DMS114 treated with DMSO at 0.1 percent for 48 hours (cell line): ENCODE measurements around the gene ATP1A3.
"Not testable (repeated sequence)": the region's sequence is repeated elsewhere in the genome, so short reads cannot be mapped to it uniquely, and the experiment has no call there.

ENCODE experiments used
- DNase-seq: peaks from one replicate; lab custom pipeline; 2025; ENCODE audit not compliant: unreplicated experiment; lab: John Stamatoyannopoulos, UW

Gene ATP1A3

DNA sequence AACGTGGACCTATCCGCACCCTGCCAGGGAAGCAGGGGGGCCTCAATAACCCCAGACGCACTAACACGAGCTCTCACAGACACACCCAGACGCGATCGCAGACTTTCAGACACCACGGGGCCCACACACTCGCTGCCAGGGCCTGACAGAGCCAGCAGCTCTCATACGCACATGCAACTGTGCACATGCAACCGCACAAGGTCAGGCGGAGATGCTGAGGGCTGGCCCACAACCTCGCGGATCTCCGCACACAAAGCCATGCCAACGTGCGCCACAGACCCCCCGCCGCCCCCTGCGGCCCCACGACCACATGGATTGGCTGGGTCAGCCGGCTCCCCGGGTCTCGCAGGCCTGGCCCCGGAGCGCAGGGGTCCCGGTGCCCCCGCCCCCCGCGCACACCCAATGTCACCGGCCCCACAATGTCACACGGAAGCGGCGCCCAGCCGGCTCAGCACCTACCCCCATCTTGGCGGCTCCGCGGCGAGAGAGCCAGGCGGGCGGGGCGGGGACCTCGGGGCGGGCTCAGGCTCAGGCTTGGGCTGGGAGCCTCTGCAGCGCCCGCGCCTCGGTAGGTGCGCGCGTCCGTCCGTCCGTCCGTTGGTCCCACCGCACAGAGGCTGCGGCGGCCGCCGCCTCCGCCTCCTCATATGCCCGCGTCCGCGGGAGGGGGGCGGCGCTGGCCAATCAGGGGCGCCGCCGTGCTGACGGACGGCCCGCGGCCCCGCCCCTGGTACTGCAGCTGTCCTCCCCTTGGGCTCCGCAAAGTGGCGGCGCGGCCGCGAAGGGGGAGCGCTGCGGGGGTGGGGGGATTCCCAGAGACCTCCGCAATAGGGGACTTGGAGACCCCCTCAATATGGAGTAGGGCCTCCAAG, at the start of gene ATP1A3:
Gene ATP1A3 (minus strand): TSS at position 619 of the 872 bp plus-strand sequence. CDS start 154 bp downstream, at position 465.
- peak; percentile 70 for DNase-seq

DNA sequence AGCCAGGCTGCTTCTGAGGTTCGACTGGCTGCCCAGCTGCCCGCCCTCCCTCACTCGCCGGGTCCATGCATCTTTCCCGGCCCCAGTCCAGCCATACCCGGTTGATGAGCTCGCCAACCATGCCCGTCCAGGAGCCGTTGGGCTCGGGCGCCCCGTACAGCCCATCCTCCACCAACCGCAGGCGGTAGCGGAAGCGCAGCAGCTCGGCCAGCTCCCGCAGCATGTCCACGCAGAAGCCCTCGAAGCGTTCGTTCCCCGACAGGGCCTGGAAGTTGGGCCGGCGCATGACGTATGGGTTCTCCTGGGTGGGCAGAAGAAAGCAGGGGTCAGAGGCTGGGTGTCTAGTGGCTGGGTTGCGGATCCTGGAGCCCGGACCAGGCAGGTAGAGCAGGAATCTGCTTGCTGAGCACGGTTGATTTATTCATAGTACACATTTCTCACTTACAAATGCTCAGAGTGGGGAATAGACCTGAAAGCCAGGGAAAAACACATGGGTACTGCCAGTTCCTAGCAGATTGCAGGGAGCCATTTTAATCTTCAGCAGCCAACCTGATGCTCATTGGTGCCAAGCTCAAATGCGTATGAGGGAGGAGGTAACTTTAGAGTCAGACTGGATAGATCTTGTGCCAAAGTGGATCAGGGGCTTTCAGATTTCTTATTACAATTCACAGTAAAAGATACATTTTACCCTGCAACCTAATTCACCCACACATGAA, 48.6 kb upstream of the ATP1A3 start:
- no peak for DNase-seq

DNA sequence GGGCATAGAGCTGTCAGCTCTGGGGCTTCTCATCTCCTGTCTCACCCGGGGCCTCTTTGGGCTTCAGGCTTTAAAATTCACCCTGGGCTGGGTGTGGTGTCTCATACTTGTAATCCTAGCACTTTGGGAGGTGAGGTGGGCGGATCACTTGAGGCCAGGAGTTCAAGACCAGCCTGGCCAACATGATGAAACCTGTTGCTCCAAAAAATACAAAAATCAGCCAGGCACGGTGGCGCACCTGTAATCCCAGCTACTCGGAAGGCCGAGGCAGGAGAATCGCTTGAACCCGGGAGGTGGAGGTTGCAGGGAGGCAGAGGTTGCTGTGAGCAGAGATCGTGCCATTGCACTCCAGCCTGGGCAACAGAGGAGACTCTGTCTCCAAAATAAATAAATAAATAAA, 46.5 kb upstream of the ATP1A3 start:
- not testable (repeated sequence) for DNase-seq

DNA sequence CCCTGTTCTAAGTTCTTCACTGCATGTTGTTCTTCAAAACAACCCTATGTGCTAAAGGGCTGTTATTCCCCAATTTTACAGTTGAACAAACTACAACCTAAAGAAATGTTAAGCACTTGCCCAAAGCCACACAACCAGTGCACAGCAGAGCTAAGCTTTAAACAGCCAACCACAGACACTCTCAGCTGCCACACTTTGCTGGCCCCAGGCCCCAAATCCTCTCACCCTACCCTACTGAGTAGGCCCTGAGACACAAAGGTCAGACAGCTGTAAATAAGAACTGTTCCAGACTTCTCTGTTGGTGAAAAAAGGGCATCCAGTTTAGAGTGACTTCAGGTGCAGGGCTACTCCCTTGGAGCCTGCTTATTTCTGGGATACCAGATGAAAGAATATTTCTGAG, 46.0 kb upstream of the ATP1A3 start:
- DNase-seq, result no peak

DNA sequence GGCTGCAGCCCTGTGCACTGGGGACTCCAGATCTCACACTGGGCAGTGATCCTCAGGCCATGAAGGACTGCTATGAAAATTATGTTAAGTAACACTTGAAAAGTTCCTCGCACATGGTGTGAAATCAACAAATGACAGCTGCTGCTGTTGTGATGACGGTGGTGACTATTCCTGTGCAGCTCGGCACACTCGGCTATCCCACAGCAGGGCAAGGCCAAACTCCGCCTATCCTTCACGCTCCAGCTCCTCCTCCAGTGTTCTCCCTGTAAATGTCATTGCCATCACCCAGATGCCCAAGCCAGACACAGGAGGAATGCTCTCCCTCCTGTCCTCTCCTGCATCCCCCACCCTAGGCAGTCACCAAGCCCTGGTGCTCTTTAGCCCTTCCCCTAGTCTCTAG, 44.6 kb upstream of the ATP1A3 start:
- DNase-seq, result no peak

DNA sequence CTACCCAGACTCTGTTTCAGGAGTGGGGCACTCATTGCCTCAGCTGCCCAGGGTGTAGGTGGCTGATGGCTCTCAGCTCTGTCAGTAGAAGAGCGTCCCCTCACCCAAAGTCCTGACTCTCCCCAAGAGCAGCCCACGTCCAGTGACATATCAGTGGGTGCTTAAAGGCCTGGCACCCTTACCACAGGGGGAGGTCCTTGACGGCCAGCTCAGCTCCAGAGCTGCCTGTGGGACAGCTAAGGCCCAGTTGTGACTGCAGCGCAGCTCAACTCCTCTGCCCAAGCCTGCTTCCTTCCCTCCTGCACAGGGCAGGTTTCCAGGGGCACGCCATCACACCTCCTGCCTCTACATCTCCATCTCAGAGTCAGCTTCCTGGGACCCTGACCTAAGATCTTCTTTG, 43.6 kb upstream of the ATP1A3 start:
- no peak for DNase-seq

DNA sequence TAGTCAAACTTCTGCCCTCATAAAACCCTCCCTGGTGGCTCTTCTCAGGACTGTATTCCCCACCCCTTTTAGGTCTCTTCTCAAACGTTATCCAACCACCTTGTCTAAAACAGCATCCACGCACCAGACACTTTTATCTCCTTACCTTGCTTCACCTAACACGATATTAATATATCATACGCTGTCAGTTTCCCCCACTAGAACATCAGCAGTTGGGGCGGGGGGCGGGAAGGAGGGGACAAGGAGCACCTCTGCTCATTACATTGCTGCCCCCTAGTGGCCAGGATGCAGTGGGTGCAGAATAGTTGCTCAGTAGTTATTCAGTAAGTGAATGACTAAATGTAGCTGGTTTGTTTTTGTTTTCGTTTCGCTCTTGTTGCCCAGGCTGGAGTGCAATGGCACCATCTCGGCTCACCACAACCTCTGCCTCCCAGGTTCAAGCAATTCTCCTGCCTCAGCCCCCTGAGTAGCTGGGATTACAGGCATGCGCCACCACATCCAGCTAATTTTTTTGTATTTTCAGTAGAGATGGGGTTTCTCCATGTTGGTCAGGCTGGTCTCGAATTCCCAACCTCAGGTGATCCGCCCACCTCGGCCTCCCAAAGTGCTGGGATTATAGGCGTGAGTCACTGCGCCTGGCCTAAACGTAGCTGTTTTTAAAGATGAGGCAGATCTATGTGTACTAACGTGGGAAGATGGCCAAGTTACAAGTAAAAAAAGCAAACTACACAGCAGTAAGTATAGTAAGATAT, 40.8 kb upstream of the ATP1A3 start:
- peak; percentile 67 for DNase-seq

DNA sequence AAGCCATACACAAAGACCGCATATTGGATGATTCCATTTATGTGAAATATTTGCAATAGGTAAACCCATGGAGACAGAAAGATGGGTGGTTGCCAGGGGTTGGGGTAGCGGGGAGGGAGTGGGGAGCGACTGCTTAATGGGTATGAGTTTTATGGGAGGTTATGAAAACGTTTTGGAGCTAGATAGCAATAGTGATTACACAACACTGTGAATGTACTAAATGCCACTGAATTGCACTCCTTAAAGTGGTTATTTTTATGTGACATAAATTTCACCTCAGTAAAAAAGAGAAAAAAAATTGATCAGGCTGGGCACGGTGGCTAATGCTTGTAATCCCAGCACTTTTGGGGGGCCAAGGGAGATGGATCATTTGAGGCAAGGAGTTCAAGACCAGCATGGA, 39.4 kb upstream of the ATP1A3 start:
- DNase-seq, result no peak

DNA sequence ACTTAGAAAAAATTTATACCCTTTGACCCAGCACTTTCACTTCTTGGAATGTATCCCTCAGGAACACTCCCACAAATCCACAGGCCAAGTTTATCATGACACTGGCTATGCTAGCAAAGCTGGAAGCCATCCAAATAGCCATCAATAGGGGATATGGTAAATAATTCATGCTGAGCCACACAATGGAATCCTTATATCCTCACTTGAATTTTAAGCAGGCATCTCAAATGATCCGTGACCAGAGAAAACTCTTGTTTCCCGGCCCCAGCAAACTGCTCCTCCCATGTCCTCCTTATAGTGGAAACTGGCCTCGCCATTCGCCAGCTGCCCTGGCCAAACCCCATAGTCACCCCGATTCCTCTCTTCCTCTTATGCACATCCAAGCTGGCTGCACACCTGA, 38.4 kb upstream of the ATP1A3 start:
- DNase-seq, result no peak

DNA sequence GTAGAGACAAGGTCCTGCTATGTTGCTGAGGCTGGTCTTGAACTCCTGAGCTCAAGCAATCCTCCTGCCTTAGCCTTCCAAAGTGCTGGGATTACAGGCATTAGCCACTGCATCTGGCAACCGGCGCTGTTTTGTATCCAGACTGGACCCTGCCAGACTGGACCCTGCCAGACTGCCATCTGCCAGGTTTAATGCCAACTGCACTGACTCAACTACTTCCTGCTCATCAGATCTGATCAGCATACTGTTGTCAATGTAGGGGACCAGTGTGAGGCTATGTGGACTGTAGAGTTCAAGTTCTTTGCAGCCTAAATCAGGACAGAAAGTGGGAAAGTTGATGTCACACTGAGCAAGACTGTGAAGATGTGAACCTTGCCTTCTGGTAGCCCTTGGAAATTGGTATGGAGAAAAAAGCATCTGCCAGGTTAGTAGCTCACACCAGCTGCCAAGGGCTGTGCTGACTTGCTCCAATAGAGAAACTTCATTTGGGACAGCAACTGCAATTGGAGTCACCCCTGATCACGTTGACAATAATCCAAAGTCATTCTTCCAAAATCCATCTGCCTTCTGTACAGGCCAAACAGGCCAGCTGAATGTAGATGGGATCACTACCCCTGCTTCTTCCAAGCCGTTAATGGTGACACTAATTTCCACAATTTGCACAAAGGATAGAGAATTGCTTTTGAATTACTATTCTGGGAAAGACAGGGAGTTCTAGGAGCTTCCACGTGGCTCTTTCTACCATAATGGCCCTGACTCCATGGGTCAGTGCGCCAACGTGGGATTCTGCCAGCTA, 36.8 kb upstream of the ATP1A3 start:
- no peak for DNase-seq

DNA sequence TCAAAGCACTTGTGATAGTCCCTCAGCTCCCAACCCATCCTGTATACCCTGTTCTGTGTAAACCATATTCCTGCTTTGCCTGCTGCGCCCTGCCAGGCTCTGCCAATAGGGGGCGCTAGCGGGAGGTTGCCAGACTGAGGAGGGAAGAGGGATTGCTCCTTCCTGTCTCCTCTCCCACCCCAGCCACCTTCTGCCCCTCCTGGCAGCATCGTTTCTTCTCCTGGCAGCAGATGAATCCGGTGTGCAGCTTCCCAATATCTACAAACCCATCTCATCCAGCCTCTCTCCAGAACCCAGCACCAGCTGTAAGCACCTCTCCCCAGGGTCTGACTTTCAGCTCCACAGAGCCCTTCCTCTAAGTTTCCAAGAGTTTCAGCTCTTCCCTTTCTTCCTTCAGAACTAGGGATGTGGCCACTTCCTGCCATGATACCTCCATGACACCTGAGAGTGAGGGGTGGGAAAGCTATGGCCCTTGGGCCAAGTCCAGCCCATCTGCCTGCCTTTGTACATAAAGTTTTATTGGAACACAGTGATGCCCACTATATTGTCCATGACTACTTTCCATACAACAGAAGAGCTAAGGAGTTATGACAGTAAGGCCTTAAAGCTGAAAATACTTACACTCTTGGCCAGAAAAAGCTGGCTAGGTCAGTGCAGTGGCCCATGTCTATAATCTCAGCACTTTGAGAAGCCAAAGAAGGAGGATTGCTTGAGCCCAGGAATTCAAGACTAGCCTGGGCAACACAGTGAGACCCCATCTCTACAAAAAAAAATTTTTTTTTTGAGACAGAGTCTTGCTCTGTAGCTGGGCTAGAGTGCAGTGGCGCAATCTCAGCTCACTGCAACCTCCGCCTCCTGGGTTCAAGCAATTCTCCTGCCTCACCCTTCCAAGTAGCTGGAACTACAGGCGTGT, 34.5 kb upstream of the ATP1A3 start:
- DNase-seq, result no peak

DNA sequence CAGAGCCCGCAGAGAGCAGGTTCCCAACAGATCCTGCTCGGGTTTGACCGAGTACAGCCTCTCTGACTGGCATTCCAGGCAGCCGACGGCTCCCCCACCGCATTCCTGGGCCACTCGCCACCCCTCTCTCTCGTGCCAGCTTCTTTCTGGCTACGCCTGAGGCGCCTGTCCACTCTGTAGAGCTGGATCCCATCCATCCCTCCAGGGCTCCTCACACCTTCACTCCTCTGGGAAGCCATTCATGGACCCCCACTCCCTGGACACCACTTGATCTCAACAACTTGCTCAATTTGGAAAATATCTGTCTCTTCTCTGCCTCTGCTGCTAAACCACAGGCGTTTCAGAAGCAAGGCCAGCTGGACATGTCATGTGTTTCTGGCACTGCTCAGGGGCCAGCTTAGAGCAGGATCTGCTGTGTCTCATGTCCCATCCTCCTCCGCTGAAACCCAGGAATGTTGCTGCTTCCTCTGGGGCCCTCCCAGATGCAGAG, 30.6 kb upstream of the ATP1A3 start:
- no peak for DNase-seq

DNA sequence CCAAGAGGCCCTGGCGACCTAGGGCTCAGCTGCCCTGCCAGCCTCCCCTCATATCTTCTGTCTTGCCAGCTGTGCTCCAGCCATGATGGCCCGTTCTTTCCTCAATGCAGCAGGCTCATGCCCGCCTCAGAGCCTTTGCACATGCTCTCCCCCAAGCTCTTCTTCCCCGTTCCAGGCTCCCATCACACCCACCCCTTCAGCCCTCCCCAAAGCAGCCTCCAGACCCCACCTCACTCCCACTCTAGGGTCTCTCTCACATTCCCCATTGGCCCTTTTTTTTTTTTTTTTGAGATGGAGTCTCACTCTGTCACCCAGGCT, 29.9 kb upstream of the ATP1A3 start:
- no peak for DNase-seq

DNA sequence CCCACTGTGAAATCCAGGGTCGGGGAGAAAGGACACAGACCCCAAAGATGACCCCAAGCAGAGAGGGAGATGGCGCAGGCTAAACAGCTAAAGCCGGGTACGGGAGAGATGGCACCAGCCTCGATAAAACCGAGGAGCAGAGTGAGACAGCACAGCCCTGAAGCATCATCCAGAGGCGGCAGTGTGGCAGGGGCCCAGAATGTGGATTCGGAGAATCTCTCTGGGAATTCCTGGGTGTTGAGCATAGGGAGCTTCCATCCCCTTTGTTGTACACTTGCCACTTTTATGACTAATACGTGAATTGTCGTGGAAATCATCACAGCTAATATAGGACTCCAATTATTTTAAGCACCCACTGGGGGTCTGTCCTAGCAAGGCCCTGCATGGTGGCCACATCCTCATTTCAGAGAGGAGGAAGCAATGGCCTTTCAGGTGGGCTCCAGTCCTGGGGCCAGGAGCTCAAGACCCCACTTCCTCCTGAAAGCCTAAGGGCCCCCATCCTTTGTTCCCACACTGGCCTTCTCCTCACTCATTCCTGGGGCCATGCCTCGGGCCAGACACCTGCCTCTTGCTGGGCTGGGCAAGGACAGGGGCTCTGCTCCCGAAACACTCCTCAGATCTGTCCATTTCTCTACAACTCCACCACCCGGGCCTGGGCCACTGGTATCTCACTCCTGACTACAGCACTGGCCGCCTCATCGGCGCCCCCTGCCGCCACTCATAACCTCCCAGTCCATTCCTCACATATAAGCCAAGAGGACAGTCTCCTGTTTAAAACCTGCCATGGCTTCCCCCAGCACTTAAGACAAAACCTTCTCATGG, 29.3 kb upstream of the ATP1A3 start:
- no peak for DNase-seq

DNA sequence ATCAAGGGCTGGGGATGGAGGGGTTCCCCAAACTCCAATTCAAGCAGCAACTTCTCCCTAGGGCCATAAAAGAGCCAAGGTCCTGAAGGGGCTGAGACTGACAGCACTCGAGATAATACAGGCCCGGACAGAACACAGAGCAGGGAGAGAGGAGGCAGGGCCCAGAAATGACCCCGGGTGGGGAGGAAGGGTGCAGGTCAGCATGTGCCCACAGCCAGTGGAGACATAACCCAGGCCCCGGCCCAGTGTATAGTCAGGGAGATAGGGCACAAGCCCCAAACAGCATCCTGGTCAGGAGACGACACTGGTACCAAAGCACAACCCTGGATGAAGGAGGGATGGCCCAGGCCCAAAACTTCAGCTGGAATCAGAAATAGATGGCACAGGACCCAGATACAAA, 28.6 kb upstream of the ATP1A3 start:
- DNase-seq, result no peak

DNA sequence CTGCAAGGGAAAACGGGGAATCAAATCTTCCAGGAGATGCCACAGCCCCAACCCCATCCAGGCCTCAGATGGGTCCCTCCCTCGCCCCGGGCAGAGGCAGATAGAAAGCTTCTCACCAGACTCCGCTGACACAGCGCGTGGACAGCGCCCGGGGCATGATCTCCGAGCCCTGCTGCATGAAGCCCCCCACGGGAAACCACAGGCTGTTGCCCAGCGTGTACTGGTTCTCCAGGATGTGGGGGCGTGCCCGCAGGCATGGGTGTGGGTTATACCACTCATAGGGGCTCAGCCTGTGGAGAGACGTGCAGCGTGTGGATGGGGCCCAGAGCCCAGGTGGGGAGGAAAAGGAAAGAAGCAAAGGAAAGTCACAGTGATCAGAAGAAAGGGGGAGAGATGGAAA, 27.2 kb upstream of the ATP1A3 start:
- no peak for DNase-seq

DNA sequence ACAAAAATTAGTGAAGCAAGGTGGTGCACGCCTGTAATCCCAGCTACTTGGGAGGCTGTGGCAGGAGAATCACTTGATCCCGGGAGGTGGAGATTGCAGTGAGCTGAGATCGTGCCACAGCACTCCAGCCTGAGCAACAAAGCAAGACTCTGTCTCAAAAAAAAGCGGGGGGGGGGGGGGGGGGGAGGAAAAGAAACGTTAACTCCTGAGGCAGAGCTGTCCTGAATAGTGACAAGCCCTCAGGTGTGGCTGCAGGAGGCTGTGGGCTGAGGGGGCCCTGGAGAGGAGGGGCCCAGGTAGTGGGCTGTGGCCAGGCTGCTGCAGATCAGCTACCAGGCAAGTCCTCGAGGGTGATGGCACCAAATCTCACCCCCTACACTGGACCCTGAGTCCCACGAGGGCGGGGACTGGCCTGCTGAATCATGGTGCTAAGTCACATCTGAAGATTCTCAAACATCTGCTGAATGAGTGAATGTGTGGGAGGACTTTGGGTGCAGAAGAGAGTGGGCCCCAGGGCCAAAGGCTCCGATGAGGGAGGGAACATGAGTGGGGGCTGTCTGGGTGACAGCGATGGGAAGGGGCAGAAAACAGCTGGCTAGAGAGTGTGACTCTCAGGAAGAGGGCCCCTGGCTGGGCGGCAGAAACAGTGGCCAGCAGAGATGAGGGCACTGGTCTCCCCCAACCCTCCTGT, 24.6 kb upstream of the ATP1A3 start:
- DNase-seq, result no peak

DNA sequence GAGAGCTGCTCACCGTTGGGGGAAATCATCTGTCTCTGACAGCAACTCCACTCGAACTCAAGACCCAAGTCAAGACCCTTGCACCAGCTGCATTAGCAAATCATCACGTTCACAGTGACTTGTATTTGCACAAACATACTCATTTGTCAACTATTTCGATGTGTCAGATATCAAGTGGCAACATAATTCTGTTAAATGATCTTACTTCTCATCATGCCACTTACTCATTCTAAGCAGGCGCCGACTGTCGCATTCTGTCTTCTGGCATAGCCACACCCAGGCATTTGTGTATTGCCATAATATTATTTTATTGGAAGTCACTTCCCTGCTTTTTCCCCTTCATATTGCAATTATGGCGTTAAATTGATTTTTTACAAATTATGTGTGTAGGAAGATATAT, 23.0 kb upstream of the ATP1A3 start:
- DNase-seq, result no peak
